ENCODE data around the gene ESPNL.

DNA sequence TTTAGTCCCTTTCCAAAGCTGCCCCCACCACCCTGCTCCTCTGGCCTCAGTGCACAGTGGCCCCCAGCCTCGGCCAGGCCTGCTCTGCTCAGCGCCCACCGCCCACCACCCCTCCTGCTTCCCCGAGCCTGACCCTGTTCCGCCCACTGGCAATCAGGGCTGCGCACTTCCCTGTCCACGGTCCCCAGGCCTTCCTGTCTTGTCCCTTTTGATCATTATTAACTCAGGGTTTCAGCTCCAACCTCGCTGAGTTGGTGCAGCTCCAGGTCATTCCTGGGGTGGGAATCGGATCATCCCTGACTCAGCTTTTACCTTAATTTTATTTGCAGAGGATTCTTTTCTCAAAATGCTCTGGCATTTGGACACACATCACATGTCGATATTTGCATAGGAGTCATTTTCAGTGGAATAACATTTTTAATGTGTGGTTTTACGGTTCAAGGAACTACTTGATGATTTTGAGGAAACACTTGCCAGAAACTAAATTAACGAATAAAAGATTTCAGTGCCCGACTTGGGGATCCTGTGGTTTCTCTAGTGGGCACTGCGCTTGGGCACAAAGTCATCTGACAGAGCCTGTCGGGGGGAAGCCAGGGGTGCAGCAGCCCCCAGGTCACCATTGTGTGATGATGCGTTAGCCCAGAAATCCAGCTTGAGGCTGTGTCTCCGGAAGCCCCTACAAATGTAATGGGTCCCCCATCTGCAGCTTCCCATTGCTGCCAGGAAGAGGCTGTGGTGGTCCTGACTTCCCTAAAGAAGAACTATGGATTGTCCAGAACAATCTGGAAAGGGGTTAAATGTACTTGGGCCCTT lies 1.0 kb upstream of the ESPNL start:
- TF ChIP-seq, protein P1, sequence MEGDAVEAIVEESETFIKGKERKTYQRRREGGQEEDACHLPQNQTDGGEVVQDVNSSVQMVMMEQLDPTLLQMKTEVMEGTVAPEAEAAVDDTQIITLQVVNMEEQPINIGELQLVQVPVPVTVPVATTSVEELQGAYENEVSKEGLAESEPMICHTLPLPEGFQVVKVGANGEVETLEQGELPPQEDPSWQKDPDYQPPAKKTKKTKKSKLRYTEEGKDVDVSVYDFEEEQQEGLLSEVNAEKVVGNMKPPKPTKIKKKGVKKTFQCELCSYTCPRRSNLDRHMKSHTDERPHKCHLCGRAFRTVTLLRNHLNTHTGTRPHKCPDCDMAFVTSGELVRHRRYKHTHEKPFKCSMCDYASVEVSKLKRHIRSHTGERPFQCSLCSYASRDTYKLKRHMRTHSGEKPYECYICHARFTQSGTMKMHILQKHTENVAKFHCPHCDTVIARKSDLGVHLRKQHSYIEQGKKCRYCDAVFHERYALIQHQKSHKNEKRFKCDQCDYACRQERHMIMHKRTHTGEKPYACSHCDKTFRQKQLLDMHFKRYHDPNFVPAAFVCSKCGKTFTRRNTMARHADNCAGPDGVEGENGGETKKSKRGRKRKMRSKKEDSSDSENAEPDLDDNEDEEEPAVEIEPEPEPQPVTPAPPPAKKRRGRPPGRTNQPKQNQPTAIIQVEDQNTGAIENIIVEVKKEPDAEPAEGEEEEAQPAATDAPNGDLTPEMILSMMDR (conservative IDR thresholded peaks at IDR 0.05), result no peak
- no peak for TF ChIP-seq ZFX (IDR thresholded peaks at IDR 0.05)
